GM11168 (cell line): ENCODE data around the gene SLC17A3.

Experiments
- in situ Hi-C: fragments of 300-500 bp; cut with MboI; formaldehyde crosslinking; loops from one replicate; pipeline ENCODE4 v1.12.0; 2022; ENCODE audit warnings: low sequenced_read_pairs; ENCODE audit not compliant: unreplicated experiment

SLC17A3 gene

GRCh38 chr6:25892877-25893276 is 18.8 kb upstream of the SLC17A3 start:
- in situ Hi-C loops, result no loop called here

GRCh38 chr6:25889877-25890853 is 16.1 kb upstream of the SLC17A3 start:
- in situ Hi-C loops, result no loop called here

DNA sequence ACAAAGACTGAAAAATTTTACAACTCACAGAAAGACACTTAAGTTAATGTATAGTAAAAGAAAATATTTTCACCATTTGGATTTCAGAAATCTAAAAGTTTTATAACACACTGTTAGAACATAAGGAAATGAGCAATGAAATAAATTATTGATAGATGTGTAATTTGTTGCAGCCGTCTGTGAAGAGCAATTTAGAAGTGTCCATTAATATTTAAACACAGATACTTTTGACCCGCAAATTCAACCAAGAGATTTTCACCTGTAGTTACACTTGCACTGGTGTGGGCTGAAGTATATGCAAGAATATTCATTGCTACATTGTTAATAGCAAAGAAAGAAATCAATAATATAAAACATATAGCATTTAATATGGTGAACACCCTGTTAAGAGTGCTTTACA is 14.6 kb upstream of the SLC17A3 start:
- in situ Hi-C loops, result no loop called here

DNA sequence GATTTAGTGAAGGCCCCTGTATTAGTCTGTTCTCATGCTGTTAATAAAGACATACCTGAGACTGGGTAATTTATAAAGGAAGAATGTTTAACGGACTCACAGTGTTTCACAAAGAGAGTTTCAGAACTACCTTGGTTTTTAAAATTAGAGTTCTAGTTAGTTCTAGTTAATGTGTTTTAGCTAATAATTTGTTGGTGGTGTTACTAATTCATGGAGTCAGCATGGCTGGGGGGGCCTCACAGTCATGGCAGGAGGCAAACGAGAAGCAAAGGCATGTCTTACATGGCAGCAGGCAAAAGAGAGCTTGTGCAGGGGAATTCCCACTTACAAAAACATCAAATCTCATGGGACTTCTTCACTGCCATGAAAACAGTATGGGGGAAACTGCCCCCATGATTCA is 12.0 kb upstream of the SLC17A3 start:
- in situ Hi-C loops, result no loop called here

GRCh38 chr6:25883991-25884390 is 9.9 kb upstream of the SLC17A3 start:
- in situ Hi-C loops, result no loop called here

DNA sequence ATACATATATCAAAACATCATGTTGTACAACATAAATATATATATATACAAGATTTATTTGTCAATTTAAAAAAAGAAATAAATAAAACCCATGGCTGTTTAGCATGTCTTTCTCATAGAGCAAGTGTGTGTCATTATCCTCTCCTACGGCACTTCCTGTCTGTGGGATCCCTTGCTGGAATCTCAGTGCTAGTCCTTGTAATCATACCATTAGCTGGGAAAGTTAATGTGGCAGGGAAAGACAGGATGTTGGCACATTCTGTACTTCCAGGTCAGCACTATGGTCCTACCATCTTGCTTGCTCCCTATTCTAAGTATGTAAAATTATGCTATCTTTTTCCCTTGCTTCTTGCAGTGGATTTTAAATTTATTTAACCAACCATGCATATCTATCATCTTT is 9.5 kb upstream of the SLC17A3 start:
- in situ Hi-C loops, result no loop called here

DNA sequence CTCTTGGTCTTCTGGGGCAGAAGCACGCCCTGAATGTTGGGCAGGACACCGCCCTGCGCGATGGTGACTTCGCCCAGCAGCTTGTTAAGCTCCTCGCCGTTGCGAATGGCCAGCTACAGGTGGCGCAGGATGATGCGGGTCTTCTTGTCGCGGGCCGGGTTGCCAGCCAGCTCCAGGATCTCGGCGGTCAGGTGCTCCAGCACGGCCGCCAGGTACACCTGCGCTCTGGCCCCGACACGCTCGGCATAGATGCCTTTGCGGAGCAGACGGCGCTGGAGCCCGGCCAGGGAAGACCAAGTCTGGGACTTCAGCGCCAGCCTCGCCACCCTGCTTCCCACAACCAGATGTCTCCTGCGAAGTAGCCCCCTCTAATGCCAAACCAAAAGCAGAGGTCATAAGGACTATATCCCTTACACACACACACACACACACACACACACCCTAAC is 8.0 kb upstream of the SLC17A3 start:
- in situ Hi-C loops, result no loop called here

DNA sequence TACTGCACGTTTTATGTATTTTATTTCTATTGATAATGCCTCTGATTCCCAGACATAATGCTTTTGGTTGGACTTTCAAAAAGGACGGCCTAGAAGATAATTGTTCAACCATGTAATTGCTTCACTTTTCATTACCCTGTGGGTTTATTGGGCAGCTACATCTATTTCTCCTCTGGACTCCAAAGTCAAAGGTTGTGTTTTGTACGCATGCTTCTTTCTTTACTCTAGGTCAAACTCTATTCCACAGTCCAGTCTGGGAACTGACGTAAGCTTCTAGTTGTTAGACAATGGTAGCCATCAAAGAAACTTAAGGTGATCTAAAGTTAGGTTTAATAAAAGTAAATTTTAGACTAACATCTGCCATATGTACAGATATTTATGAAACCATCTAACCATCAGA is 6.6 kb upstream of the SLC17A3 start:
- in situ Hi-C loops, result no loop called here

- in situ Hi-C loops, result no loop called here
These were observed 4.8 kb upstream of the SLC17A3 start for GRCh38 chr6:25878721-25879322.

DNA sequence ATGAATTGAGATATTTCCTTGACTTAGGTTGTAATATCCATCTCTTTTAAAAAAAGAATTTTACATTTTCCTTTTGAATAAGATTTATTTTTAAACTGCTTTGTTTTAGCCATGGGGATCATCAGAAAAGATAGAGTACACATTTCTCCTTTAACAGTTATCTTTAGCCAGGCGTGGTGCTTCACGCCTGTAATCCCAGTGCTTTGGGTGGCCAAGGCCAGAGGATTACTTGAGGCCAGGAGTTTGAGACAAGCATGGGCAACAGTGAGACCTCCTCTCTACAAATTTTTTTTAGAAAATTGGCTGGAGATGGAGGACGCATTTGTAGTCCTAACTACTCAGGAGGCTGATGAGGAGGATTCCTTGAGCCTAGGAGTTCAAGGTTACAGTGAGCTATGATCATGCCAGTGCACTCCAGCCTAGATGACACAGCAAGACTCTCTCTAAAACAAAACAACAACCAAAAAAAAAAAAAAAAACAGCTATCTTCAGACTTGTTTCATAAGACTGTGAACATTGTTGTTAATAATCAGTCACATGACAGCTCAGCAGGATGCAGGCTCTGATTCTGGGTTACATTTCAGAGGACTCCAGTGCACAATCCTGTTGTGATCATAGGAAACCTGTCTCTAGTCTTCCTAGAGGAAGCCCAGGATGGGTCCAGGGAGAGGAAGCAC is 2.0 kb upstream of the SLC17A3 start:
- in situ Hi-C loops, result no loop called here

- in situ Hi-C loops, result no loop called here
These were observed 1.5 kb upstream of the SLC17A3 start for GRCh38 chr6:25875563-25875905.

- in situ Hi-C loops, result no loop called here
These were observed 949 bp upstream of the SLC17A3 start for GRCh38 chr6:25874822-25875562.

- in situ Hi-C loops, result no loop called here
These were observed 1.2 kb downstream of the SLC17A3 start for GRCh38 chr6:25872814-25873213.

DNA sequence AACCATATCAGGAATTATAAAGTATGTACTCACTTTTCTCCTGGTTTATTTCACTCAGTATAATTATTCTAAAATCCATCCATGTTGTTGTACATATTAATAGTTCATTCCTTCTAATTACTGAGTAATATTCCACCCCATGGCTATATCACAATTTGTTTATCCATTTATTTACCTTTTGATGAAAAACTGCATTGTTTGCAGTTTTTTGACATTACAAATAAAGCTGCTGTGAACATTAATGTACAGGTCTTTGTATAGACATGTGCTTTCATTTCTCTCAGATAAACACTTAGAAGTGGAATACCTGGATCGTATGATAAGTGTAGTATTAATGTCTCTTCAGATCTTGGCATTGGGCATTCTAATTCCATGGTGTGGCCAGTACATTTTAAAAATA is 4.2 kb downstream of the SLC17A3 start:
- in situ Hi-C loops, result no loop called here

GRCh38 chr6:25868436-25869183 is 5.4 kb downstream of the SLC17A3 start:
- in situ Hi-C loops, result no loop called here

GRCh38 chr6:25866011-25866410 is 8.0 kb downstream of the SLC17A3 start:
- in situ Hi-C loops, result no loop called here

DNA sequence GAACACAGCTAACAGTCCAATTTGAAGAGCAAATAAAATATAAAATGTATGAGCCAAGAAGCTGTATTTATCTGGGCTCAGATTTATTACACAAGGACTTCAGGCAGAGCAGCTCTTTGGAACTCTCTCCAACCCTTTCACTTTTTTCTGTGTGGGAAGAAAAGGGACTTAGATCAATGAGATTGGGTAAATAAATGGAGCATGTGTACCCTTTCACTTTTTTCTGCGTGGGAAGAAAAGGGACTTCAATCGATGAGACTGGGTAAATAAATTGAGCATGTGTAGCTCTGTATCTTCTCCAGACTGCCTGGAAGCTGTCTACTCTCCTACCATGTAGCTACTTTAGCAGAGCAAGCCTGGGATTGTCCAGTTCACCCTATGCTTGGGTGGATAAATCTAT is 10.7 kb downstream of the SLC17A3 start:
- in situ Hi-C loops, result no loop called here

GRCh38 chr6:25862199-25862598 is 11.8 kb downstream of the SLC17A3 start:
- in situ Hi-C loops, result no loop called here

GRCh38 chr6:25852756-25853155 is 21.3 kb downstream of the SLC17A3 start:
- in situ Hi-C loops, result no loop called here

- in situ Hi-C loops, result no loop called here
These were observed 22.1 kb downstream of the SLC17A3 start for GRCh38 chr6:25851961-25852360.
